ENCODE data around the gene FCRL5.
"Not testable (repeated sequence)": the region's sequence is repeated elsewhere in the genome, so short reads cannot be mapped to it uniquely, and the experiment has no call there.

FCRL5 gene

GRCh38 chr1:157487504-157487903, 64.8 kb downstream of the FCRL5 start:
- DNase-seq (ENCODE audit: low read depth), result no peak

- no peak for DNase-seq (ENCODE audit: low read depth)
Observed at GRCh38 chr1:157487096-157487495, 65.2 kb downstream of the FCRL5 start.

GRCh38 chr1:157486400-157486799, 65.9 kb downstream of the FCRL5 start:
- DNase-seq (ENCODE audit: low read depth), result not testable (repeated sequence)

GRCh38 chr1:157485793-157486192, 66.5 kb downstream of the FCRL5 start:
- no peak for DNase-seq (ENCODE audit: low read depth)

- DNase-seq (ENCODE audit: low read depth), result no peak
Observed at GRCh38 chr1:157484573-157484972, 67.7 kb downstream of the FCRL5 start.

GRCh38 chr1:157483635-157484034, 68.7 kb downstream of the FCRL5 start:
- no peak for DNase-seq (ENCODE audit: low read depth)

- no peak for DNase-seq (ENCODE audit: low read depth)
Observed at GRCh38 chr1:157482717-157483116, 69.6 kb downstream of the FCRL5 start.

- no peak for DNase-seq (ENCODE audit: low read depth)
Observed at GRCh38 chr1:157482174-157482573, 70.1 kb downstream of the FCRL5 start.

GRCh38 chr1:157478030-157478429, 74.3 kb downstream of the FCRL5 start:
- DNase-seq (ENCODE audit: low read depth), result no peak

- DNase-seq (ENCODE audit: low read depth), result no peak
Observed at GRCh38 chr1:157477419-157477818, 74.9 kb downstream of the FCRL5 start.

GRCh38 chr1:157472959-157473358, 79.4 kb downstream of the FCRL5 start:
- DNase-seq (ENCODE audit: low read depth), result no peak

- no peak for DNase-seq (ENCODE audit: low read depth)
Observed at GRCh38 chr1:157472056-157472701, 80.1 kb downstream of the FCRL5 start.

GRCh38 chr1:157471531-157471930, 80.8 kb downstream of the FCRL5 start:
- no peak for DNase-seq (ENCODE audit: low read depth)

GRCh38 chr1:157469752-157470675, 82.3 kb downstream of the FCRL5 start:
- no peak for DNase-seq (ENCODE audit: low read depth)

- no peak for DNase-seq (ENCODE audit: low read depth)
Observed at GRCh38 chr1:157469300-157469699, 83.0 kb downstream of the FCRL5 start.

GRCh38 chr1:157466011-157466410, 86.3 kb downstream of the FCRL5 start:
- no peak for DNase-seq (ENCODE audit: low read depth)

All from CMK (cell line).